Hematopoietic multipotent progenitor cell treated with erythropoietin and hydrocortisone succinate and interleukin-3 and kit ligand, for 4 days (in vitro differentiated cells): ENCODE data around the gene SFN.
A peak's percentile ranks its signal among the peaks of the same experiment; 100 is the strongest.
"Not testable (repeated sequence)": the region's sequence is repeated elsewhere in the genome, so short reads cannot be mapped to it uniquely, and the experiment has no call there.

Experiments
- DNase-seq: peaks from one replicate; pipeline ENCODE4 v3.0.0-alpha.2; 2015

SFN gene

DNA sequence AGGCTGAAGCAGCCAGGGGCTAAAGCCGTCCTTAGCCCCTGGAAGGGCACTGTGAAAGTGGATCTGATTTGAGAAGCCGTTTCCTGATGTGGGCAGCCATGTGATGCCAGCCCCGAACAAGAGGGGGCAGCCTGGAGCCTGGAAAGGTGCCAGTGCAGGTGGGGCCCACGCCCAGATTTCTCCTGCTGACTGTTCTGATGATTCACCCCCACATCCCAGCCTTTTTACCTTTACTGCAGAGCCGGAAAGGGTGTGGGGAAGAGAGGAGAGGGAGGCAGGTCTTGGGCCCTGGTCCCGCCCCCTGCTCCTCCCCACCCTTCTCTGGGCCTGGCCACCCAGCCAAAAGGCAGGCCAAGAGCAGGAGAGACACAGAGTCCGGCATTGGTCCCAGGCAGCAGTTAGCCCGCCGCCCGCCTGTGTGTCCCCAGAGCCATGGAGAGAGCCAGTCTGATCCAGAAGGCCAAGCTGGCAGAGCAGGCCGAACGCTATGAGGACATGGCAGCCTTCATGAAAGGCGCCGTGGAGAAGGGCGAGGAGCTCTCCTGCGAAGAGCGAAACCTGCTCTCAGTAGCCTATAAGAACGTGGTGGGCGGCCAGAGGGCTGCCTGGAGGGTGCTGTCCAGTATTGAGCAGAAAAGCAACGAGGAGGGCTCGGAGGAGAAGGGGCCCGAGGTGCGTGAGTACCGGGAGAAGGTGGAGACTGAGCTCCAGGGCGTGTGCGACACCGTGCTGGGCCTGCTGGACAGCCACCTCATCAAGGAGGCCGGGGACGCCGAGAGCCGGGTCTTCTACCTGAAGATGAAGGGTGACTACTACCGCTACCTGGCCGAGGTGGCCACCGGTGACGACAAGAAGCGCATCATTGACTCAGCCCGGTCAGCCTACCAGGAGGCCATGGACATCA, at the start of gene SFN:
Gene SFN (plus strand): TSS at position 369 of the 904 bp plus-strand sequence. CDS start 64 bp downstream, at position 433.
- peak; percentile 45 for DNase-seq

DNA sequence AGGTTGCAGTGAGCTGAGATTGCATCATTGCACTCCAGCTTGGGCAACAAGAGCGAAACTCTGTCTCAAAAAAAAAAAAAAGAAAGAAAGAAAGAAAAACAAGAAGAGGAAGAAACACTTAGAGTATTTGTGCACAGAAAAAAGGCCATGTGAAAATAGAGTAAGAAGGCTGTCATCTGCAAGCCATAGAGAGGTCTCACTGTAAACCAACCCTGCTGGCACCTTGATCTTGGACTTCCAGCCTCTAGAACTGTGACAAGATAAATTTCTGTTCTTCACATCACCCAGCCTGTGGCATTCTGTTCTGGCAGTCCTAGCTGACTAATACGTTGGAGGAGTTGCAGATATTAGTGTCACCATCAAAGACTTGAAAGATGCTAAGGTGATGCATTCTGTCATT, 48.6 kb upstream of the SFN start:
- DNase-seq: no peak

DNA sequence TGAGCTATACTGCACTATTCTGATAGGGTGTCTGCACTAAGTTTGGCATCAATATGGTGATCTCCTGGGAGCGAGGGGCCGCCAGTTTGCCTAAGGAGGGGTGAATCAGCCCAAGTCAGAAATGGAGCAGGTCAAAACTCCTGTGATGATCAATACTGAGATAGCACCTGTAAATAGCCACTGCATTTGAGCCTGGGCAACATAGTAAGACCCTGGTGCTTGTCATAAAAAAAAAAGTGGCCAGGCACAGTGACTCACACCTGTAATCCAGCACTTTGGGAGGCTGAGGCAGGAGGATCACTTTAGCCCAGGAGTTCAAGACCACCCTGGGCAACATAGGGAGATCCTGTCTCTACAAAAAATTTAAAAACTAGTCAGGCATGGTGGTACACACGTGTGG, 48.1 kb upstream of the SFN start:
- no peak for DNase-seq

DNA sequence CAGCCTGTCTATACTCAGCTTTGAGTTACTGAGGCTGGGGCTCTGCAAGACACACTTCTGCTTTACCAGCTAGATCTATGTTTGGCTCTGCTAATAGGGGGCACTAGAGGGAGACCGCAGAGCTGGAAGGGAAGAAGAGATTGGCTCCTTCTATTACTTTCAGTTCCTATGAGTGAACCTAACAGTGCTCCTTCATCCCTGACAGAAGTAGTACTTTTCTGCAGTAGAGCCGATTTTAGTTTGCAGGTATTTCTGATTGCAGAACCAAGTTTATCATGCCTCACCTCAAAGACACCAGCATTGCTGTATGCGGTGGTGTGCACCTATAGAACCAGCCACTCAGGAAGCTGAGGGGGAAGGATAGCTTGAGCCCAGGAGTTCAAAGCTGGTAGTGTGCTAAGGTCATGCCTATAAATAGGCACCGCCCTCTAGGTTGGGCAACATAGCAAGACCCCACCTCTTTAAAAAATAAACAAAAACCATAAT, 42.1 kb upstream of the SFN start:
- peak; percentile 83 for DNase-seq

DNA sequence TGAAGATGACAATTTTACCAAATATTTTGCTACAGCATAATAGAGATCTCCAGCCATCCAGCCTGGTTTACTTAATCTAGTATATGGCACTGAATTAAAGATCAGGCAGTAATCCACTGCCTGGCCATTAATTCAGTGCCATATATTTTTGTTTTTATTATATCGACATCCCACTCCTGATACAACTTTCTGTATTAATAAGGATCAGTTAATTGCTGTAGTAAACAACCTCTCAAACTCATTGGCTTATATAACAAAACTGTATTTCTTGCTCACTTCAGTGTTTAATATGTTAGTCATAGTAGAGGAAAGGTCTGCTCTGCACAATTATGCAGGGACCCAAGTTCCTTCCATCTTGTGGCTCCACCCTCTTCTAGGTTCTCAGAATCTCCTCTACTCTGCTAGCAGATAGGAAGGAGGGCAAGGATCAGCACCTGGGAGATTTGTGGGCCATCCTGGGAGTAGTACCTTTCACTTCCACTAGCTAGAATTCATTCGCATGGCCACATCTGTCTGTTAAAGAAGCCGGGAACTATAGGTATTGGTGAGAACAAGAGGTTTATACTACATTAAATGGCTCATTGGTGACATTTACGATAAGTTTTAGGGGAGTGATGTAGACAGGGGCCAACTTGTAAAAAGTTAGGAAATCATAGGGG, 40.1 kb upstream of the SFN start:
- peak; percentile 16 for DNase-seq

DNA sequence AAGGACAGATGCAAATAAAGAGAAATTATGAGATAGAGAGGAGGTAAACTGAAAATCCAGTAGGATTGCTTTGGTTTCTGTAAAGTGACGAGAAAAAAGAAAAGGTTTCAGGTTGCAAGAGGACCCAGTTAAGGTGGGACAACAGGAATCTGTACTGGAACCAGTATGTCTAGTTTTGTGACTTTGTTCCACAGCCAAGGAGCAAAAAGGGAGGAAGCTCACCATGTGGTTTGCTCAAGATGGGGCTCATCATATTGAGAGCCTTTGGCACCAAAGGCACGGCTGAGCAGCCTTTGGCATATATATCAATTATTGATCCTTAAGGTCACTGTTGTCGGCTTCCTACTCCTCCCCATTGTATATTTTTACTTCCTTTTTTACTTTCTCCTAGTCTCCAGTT, 38.2 kb upstream of the SFN start:
- no peak for DNase-seq

DNA sequence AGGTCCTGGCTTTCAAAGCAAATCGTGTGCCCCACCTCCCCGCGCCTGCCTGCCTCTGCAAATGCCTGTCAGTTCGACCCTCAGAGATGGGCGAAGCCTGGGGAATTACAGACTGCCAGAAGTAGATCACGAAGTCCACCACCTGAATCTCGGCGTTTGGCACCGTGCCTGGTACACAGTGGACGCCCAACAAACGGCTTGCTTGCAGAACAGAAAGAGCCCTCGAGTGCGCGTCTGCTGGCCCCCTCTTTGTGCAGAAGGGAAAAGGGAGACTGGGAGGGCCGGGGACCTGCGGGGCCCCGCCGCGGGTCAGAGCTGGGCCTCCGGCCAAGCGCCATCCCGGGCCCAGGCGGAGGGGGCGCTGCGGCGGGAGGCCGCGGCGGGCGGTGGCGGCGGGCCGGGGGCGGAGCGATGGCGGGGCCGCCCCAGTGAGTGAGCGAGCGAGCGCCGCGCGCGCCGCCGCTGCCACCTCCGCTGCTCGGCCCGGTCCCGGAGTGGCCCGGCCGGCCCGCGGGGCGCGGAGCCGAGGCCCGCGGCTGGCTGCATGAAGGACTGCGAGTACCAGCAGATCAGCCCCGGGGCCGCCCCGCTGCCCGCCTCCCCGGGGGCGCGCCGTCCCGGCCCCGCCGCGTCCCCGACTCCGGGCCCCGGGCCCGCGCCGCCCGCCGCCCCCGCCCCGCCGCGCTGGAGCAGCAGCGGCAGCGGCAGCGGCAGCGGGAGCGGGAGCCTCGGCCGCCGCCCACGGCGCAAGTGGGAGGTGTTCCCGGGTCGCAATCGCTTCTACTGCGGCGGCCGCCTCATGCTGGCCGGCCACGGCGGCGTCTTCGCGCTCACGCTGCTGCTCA, 36.5 kb upstream of the SFN start, which contains the start of gene ZDHHC18:
Gene ZDHHC18 (plus strand): TSS at position 428 of the 845 bp plus-strand sequence. CDS start 117 bp downstream, at position 545.
- DNase-seq: peak; percentile 80

DNA sequence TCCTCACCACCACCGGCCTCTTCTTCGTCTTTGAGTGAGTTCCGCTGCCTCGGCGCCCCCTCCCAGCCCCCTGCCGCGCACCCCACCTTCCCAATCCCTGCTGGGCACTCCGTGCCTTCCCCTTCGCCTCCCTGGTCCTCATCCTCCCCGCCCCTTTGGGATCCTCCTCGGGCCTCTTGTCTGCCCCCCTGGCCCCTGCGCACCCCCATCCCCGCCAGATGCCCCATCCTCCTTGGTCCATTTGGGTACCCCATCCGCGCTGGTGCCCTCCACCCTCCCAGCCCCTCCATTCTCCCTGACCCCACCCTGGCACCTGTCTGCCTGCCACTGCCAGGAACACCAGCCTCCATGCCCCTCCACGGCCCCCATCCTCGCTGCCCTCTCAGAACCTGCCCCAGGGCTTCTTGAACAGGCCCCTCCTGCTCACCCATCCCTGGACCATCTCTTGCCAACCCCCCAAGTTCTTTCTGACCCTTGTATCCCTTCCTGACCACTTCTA, 35.8 kb upstream of the SFN start:
- no peak for DNase-seq

DNA sequence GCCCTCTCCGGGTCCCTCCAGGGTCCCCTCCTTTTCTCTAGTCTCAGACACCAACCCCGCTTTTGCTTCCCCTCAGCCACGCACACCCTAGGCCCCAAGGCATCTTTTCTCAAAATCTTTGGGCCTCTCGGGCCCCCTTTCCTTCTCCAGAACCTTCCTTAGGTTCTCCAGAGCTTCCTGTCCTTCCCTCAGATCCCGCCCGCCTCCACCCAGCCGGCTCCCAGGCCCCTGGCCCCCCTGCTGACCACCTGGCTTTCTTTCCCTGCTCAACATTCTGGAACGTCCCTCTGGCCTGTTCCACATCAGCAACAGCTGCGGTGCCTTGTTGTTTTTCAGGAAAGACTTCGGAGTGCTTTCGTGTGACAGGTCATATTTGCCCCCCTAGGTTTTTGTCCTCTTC, 35.3 kb upstream of the SFN start:
- no peak for DNase-seq

DNA sequence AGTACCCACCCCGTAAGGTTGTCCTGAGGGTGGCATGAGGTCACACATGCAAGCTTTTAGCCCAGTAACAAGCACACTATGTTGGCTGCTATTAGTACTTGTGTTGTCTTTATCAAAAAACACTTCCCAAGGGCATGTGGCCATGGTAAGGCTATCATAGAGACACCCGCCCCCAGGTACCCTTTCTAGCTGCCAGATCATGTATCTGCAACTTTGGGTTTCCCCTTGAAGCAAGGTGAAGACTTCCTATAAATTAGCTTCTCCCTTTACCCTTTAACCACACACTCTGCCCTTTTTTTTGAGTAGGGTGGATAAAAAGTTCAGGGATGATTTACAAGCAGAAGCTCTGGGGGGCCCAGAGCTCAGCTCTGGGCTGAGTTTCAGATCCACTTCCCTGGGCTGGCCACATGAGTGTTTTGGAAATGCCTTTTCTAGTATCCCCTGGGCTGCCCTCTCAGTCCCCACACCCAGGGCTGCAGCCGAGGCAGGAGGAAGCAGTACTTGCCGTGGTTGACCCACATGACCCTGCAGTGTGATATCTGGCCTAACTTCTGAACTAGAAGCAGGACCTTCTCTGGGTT, 34.4 kb upstream of the SFN start:
- DNase-seq: peak; percentile 28

DNA sequence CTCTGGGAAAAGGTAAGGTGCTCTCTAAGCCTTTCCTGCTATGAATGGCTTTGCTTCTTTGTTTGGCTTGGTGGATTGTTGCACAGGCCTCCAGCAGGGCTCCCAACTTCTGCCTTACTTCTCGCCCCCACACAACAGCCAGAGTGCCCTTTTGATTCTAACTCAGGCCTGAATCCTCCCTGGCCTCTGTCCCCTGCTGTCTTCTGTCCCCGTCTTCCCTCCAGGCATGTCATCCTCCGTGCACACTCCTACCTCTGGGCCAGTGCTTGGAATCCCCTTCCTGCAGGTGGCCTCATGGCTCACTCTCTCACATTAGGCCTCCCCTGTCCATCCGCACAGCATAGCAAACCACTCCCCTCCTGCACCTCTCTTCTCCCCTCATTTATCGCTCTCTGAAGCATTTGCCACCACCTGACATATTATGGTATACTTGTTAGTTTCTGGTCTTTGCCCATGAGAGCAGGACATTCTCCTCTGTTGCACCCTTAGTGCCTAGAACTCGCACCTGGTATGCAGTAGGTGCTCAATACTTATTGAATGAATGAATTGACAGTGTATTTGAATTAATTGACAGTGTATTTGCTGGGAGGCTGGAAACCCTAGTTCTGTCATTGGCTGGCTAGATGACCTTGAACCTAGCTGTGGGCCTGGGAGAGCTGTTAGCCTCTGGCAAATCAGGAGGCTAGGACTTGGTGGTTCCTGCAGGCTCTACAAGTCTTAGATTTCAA, 33.6 kb upstream of the SFN start:
- DNase-seq: no peak

DNA sequence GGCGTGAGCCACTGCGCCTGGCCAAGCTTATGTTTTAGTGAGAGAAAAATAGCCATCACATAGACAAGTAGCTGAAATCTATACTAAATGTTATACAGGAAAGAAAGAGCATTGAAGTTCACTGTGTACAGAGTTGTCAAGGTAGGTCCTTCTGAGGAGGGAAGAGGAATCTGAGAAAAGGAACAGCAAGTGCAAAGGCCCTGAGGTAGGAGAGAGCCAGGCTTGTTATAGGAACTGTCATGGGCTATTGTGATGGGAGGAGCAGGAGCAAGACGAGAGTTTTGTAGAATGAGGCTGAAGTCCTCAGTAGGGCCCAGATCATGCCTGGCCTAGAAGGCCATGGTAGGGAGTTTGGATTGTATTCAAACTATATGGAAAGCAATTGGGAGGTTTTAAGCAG, 31.9 kb upstream of the SFN start:
- no peak for DNase-seq

DNA sequence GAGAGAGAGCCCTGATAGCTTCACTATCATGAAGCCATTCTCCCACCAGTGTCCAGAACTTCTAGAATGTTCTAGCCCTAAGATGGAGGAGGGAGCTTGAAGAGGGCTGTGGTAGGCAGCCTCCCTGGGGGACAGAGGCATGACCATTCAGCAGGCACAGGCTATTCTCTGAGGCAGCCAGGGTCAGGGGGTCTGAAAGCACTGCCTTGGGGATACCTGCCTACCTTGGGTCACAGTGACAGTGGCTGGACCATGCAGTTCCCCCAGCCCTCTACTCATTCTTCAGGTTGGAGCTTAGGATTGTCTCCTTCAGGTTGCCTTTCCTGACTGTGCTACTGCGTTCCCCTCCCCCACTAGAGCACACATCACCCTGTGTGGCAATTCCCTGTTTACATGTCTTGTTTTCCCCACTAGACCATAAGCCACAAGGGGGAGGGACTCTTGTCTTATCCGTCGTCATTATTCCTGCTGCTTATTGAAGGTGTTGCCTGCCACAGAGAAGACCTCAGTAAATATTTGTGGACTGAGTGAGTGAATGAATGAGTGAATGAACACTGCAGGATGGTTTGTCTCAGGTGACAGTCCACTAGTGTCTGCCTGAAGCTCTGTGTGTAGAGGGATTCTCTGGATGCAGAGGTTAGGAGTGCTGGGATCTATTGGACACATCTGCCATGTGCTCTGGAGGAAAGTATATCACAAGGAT, 31.3 kb upstream of the SFN start:
- no peak for DNase-seq

DNA sequence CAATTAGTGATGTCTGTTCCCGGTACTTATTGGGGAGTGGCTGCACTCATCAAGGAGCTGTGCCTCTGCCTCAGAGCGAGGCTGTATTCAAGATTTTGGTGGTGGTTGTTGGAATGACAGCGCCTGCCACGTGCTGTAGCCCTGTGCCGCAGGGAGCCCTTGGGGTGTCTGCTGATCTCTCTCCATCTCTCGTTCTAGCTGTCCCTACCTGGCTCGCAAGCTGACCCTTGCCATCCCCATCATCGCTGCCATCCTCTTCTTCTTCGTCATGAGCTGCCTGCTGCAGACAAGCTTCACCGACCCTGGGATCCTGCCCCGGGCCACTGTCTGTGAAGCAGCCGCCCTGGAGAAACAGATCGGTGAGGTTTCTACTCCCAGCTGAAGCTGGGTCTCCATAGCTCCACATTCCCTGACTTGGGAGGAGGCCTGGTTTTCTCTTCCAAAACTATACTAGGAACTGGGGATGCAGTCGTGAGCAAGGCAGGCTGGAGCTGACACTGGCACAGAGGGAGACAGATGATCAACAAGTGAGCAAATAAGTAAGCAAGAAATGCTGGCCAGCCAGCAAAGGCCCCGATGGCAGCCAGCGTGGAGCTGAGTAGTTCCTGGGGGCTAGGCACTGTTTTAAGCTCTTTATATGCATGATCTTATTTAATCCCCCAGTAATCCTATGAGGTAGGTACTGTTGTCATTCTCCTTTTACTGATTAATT, 30.5 kb upstream of the SFN start:
- DNase-seq: no peak

DNA sequence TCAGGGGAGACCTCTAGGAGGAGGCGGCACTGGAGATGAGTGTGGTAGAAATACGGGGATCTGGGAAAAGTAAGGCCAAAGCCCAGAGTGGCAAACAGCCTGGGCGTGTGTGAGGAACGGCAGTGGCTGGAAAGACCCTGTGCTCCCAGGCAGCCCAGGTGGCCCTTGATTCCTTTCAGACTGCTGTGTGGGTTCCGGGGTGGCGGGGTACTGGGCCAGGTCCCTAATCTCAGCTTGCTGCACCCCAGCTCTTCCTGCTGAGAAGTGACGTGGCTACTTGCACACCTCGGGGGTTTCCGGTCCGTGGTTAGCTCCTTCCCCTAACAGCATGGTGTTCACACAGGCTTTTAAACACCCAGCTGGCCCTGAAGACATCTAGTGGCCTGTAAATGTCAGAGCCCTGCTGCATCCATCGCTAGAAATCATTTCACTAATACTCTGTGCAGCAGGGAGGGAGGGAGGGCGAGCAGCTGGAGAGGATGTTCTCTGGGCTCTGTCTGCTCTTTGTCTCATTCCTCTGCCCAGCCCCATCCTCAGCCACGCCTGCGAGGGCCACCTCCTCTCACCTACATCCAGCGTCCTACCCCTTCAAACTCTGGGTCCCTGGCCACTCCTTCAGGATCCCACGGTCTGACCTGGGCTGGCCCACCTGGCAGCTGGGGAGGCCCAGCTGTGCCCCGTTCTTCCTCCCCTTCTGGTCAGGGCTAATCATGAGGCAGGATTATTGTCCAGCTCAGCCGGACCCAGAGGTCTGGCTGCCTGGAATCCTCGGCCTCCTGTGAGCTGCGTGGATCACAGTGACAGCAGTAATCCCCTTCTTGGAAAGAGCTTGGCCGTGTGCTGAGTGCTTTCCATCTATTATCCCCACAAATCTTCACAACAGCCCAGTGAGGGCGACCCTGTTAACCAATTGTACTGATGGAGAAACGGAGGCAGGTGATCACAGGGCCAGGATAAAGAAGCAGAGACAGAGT, 29.2 kb upstream of the SFN start:
- peak; percentile 90 for DNase-seq

DNA sequence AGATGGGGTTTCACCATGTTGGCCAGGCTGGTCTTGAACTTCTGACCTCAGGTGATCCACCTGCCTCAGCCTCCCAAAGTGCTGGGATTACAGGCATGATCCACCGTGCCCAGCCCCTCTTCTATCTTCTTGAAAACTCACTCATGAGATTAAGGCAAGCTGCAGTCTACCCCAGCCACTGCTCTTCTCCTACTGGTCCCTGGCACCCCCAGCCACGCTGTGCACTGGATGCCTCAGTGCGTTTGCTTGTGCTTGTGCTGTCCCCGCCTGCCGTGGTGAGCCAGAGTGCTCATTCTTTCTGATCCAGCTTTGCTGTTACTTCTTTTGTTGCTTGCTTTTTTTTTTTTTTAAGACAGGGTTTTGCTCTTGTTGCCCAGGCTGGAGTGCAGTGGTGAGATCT, 25.3 kb upstream of the SFN start:
- DNase-seq: not testable (repeated sequence)

DNA sequence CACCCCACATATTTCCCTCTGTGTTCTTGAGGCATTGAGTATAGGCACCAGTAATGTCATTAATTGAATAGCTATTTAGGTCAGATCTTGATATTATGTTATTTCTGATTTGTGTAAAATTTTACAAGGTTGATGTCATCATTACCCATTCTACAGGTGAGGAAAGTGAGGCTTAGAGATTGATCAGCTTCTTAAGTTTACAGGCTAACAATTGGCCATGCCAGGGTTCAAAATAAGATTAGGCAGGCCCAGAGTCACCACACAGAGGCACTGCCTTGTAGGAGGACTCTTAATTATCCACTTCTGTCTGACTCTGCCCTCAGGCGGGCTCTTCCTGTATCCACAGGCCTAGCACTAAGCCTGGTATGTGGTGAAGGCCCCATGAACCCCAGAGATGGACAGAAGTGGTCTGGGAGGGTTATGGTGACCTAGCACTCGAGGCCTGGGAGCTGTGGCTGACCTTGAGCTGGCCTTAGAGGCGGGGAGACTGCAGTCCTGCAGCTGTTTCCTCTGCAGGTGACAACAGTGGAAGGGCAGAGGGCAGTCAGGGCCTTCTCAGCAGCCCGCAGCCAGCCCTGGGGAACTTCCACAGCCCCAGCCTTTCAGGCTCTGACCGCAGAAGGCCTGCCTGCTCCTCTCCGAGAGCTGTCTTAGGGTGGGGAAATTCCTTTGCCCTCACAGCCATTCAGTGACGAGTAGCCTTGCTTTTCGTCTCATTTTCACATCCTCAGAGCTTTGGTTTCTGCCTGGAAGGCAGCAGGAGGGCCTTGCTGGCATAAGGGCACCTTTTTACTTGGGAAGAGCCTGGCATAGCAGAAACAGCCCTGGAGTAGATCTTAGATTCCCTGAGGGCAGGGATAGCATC, 24.2 kb upstream of the SFN start:
- DNase-seq: no peak

DNA sequence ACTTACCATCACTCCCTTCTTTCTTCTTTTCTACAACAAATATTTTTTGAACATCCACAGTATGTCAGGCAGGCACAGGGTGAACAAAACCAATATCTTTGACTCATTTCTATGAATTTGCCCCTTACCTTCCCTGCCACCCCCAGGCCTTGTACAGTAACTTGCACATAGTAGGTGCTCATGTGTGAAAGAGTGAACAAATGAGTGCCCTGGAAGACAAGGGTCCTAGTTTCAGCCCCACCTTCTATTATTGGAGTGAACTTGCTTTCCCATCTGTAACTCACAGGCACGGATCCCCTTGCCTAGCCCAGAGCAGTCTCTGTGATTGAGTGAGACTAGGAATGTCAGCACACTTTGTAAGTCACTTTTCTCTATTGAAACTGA, 23.6 kb upstream of the SFN start:
- DNase-seq: no peak
